ENCODE measurements around the gene FAM163A. TPM values are rescaled to one million over a fixed set of nuclear protein-coding genes. Genes with fewer than 3 reads are reported as not detected.
"Not testable (repeated sequence)": the region's sequence is repeated elsewhere in the genome, so short reads cannot be mapped to it uniquely, and the experiment has no call there.

Gene FAM163A
- total RNA-seq, 4 donors from 2014 or later: under 0.01 to 0.50 (median 0.24) TPM

DNA sequence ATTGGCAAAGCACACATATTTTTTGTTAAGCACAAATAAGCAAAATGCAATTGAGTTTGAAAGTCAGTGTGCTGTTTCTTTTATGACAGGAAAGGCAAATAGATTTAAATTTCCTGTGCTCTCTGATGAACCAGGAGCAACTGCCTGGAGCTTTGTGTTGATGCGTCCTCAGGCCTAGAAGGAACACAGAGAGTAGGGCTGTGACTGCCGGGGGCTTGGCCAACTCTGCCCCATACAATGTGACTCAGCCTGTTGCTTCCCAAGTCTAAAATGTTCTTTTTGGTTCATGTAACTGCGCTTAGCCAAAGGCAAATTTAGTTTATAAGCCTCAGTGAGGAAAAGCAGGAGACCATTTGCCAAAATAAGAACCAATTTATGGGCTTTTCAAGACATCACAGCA is 97.0 kb downstream of the FAM163A start:
- TF ChIP-seq, protein P1, sequence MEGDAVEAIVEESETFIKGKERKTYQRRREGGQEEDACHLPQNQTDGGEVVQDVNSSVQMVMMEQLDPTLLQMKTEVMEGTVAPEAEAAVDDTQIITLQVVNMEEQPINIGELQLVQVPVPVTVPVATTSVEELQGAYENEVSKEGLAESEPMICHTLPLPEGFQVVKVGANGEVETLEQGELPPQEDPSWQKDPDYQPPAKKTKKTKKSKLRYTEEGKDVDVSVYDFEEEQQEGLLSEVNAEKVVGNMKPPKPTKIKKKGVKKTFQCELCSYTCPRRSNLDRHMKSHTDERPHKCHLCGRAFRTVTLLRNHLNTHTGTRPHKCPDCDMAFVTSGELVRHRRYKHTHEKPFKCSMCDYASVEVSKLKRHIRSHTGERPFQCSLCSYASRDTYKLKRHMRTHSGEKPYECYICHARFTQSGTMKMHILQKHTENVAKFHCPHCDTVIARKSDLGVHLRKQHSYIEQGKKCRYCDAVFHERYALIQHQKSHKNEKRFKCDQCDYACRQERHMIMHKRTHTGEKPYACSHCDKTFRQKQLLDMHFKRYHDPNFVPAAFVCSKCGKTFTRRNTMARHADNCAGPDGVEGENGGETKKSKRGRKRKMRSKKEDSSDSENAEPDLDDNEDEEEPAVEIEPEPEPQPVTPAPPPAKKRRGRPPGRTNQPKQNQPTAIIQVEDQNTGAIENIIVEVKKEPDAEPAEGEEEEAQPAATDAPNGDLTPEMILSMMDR (IDR thresholded peaks at IDR 0.05): no peak
- Histone ChIP-seq H3K4me1 (no peaks in the 10 kb centered on the region), H3K36me3 (peaks cover 4 to 50% (median 29%) of the 10 kb centered on the region in 4 donors), H3K9me3 (no peaks in the 10 kb centered on the region), H3K27me3 (no peaks in the 10 kb centered on the region), H3K4me3 (no peak overlapping the region), H3K27ac (replicated peaks in 1 of 4) (no peak overlapping the region)
- intact Hi-C loops (cut with DNase I): no loop called here
- peak; percentile 17 for DNase-seq (ENCODE audit: extremely low spot score)
- WGBS: 94% methylated on average over 3 of the region's 3 CpGs

DNA sequence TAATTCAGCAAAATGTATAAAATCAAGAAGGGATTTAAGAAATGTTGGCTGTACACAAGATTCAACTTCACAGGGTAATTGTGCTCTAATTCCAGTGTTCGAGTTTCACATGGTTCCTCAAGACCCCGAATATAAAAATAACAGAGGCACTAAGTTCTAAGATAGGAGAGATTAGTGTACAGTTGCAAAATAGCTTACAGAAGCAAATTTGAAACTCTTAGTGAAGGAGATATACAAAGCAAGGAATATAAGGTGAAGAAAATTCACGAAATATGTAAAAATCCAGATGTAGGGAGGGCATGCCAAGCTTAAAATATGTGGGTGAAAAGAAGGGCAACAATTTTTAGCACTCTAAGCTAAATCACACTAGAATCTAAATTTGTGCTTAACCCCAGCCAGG is 105.1 kb downstream of the FAM163A start:
- Histone ChIP-seq H3K4me3 (no peak overlapping the region), H3K4me1 (no peaks in the 10 kb centered on the region), H3K27ac (replicated peaks in 1 of 4) (no peak overlapping the region), H3K27me3 (no peaks in the 10 kb centered on the region), H3K9me3 (no peaks in the 10 kb centered on the region), H3K36me3 (peaks cover 47 to 83% (median 65%) of the 10 kb centered on the region in 4 donors)
- intact Hi-C loops (cut with DNase I): no loop called here
- WGBS: 93% methylated on average over 3 of the region's 3 CpGs
- TF ChIP-seq, protein P1 (IDR thresholded peaks at IDR 0.05): no peak
- no peak for TF ChIP-seq POLR2AphosphoS5 (IDR thresholded peaks at IDR 0.05)
- TF ChIP-seq EP300 (IDR thresholded peaks at IDR 0.05): no peak
- no peak for TF ChIP-seq POLR2A (IDR thresholded peaks at IDR 0.05; ENCODE audit: low read depth)
- no peak for DNase-seq (ENCODE audit: extremely low spot score)

DNA sequence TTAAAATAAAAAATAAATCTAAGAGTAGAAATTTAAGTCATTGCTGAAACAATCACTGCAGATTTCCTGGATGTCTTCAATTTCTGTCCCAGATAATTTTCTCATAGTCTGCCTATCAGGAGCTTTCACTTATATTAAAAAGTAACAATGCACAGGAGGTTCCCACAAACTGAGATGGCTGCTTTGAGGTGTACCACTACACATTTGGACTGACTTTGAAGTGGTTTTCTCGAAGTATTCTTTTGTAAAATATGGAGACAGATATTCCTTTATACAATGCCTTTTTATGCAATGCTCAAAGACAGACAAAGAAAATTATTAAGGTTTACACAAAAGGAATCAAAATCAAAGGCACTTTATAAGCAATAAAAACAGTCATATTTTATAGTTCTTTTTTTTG is 110.0 kb downstream of the FAM163A start:
- TF ChIP-seq POLR2AphosphoS5 (IDR thresholded peaks at IDR 0.05): no peak
- TF ChIP-seq POLR2A (IDR thresholded peaks at IDR 0.05; ENCODE audit: low read depth): no peak
- TF ChIP-seq, protein P1 (IDR thresholded peaks at IDR 0.05): no peak
- no peak for TF ChIP-seq EP300 (IDR thresholded peaks at IDR 0.05)
- Histone ChIP-seq H3K9me3 (no peaks in the 10 kb centered on the region), H3K4me3 (no peak overlapping the region), H3K27me3 (no peaks in the 10 kb centered on the region), H3K27ac (replicated peaks in 1 of 4) (no peak overlapping the region), H3K36me3 (peaks cover 38 to 84% (median 57%) of the 10 kb centered on the region in 4 donors), H3K4me1 (no peaks in the 10 kb centered on the region)
- intact Hi-C loops (cut with DNase I): no loop called here
- no peak for DNase-seq (ENCODE audit: extremely low spot score)
- 93% methylated on average over 1 of the region's 1 CpG for WGBS

DNA sequence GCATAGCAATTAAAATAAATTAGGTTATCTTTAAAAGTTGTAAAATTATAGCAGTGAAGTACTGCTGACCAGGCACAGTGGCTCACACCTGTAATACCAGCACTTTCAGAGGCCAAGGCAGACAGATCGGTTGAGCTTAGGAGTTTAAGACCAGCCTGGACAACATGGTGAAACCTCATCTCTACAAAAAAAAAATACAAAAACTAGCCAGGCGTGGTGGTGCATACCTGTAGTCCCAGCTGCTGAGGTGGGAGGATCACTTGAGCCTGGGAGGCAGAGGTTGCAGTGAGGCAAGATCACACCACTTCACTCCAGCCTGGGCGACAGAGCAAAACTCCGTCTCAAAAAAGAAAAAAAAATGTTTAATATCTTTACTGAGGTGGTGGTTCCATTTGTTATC is 112.7 kb downstream of the FAM163A start:
- intact Hi-C loops (cut with DNase I); H3K27ac ChIP-seq (replicated peaks in 1 of 4); H3K4me3 ChIP-seq; H3K27me3 ChIP-seq; DNase-seq (ENCODE audit: extremely low spot score); H3K9me3 ChIP-seq; H3K4me1 ChIP-seq: not testable (repeated sequence)
- H3K36me3 ChIP-seq: peaks cover 17 to 60% (median 34%) of the 10 kb centered on the region in 4 donors
- 95% methylated on average over 4 of the region's 4 CpGs for WGBS

DNA sequence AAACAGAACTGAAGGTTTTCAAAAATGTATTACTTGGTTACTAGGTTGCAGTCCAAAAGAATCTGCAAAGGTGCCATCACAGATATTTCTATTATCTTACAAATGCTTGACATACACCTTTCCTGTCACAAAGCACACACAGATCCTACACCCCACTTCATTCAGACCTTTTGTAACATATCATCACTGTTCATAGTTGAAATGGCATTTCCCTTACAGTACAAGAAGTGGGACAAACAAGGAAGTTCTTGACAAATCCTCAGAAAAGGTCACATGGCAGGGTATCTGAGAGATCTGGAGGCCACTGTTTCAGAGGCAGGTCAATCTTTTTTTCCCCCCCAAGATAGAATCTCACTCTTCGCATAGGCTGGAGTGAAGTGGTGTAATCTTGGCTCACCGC is 113.2 kb downstream of the FAM163A start:
- no peak overlapping the region for H3K4me3 ChIP-seq
- intact Hi-C loops (cut with DNase I): no loop called here
- no peaks in the 10 kb centered on the region for H3K27me3 ChIP-seq
- TF ChIP-seq, protein P1 (IDR thresholded peaks at IDR 0.05): no peak
- TF ChIP-seq EP300 (IDR thresholded peaks at IDR 0.05): no peak
- no peak for TF ChIP-seq POLR2AphosphoS5 (IDR thresholded peaks at IDR 0.05)
- TF ChIP-seq POLR2A (IDR thresholded peaks at IDR 0.05; ENCODE audit: low read depth): no peak
- no peak overlapping the region for H3K27ac ChIP-seq (replicated peaks in 1 of 4)
- peaks cover 12 to 57% (median 29%) of the 10 kb centered on the region in 4 donors for H3K36me3 ChIP-seq
- WGBS: 94% methylated on average over 2 of the region's 2 CpGs
- DNase-seq (ENCODE audit: extremely low spot score): no peak
- H3K9me3 ChIP-seq: no peaks in the 10 kb centered on the region
- no peaks in the 10 kb centered on the region for H3K4me1 ChIP-seq
